ENCODE data around the gene ADD3. TPM values are rescaled to one million over a fixed set of nuclear protein-coding genes. Genes with fewer than 3 reads are reported as not detected.
A peak's percentile ranks its signal among the peaks of the same experiment; 100 is the strongest.

ADD3 gene
- total RNA-seq, 3 donors from 2014 or later (not counting 1 experiment from before 2014, with no cell fraction given) = 341 to 437 (median 344) TPM

GRCh38 chr10:110077436-110078130 lies 69.8 kb downstream of the ADD3 start:
- Mint-ChIP-seq H3K27ac (peak overlapping the region; percentile 95 to 98), H3K4me1 (peaks cover 88 to 91% of the 10 kb centered on the region in 2 donors), H3K36me3 (no peaks in the 10 kb centered on the region), H3K27me3 (ENCODE audit: low read depth in 2 of 2) (no peaks in the 10 kb centered on the region), H3K9me3 (no peaks in the 10 kb centered on the region), H3K4me3 (peak overlapping the region; percentile 94)
- no peaks in the 10 kb centered on the region for H3K9me3 ChIP-seq (ENCODE audit: control insufficient read depth, insufficient read depth, low read length)
- peak overlapping the region; percentile 85 for H3K27ac ChIP-seq (ENCODE audit: low read length)
- peaks cover 3% of the 10 kb centered on the region for H3K36me3 ChIP-seq (ENCODE audit: control insufficient read depth, insufficient read depth, low read length)
- TF ChIP-seq CTCF (IDR thresholded peaks at IDR 0.05) = no peak
- peaks cover 41% of the 10 kb centered on the region for H3K4me1 ChIP-seq (ENCODE audit: control insufficient read depth, insufficient read depth, low read length)
- ATAC-seq (peak in 1 of 3 donors; percentile 23), DNase-seq (peak in 1 of 2 donors; percentile 47)
- WGBS (ENCODE audit: insufficient coverage) = 50% methylated on average over 5 of the region's 5 CpGs
- intact Hi-C loops (cut with micrococcal nuclease) = loop anchor here (2.0 to 5.0 kb wide), 4 partner anchors 35 to 155 kb away; partner anchors contain the start of gene XPNPEP1
- H3K27me3 ChIP-seq (ENCODE audit: control insufficient read depth, insufficient read depth, low read length) = no peaks in the 10 kb centered on the region
- H3K4me3 ChIP-seq (ENCODE audit: low read length) = peak overlapping the region; percentile 42

- no peaks in the 10 kb centered on the region for H3K9me3 ChIP-seq (ENCODE audit: control insufficient read depth, insufficient read depth, low read length)
- peak overlapping the region; percentile 42 for H3K4me3 ChIP-seq (ENCODE audit: low read length)
- peak overlapping the region; percentile 85 for H3K27ac ChIP-seq (ENCODE audit: low read length)
- ATAC-seq (no peak), DNase-seq (no peak)
- TF ChIP-seq CTCF (IDR thresholded peaks at IDR 0.05) = no peak
- H3K27ac Mint-ChIP-seq = peak overlapping the region; percentile 95 to 98
- H3K36me3 ChIP-seq (ENCODE audit: control insufficient read depth, insufficient read depth, low read length) = peaks cover 3% of the 10 kb centered on the region
- no peaks in the 10 kb centered on the region for H3K36me3 Mint-ChIP-seq
- peaks cover 0 to 2% of the 10 kb centered on the region in 2 donors for H3K9me3 Mint-ChIP-seq
- peak overlapping the region; percentile 94 for H3K4me3 Mint-ChIP-seq
- H3K4me1 ChIP-seq (ENCODE audit: control insufficient read depth, insufficient read depth, low read length) = peaks cover 36% of the 10 kb centered on the region
- H3K4me1 Mint-ChIP-seq = peaks cover 88 to 91% of the 10 kb centered on the region in 2 donors
- H3K27me3 Mint-ChIP-seq (ENCODE audit: low read depth in 2 of 2) = no peaks in the 10 kb centered on the region
- no peaks in the 10 kb centered on the region for H3K27me3 ChIP-seq (ENCODE audit: control insufficient read depth, insufficient read depth, low read length)
- intact Hi-C loops (cut with micrococcal nuclease) = loop anchor here (5.0 kb wide), 3 partner anchors 36 to 156 kb away; partner anchors contain the start of gene XPNPEP1
- no CpG with 5 or more reads among the region's 3 CpGs for WGBS (ENCODE audit: insufficient coverage)
These were observed 70.5 kb downstream of the ADD3 start for GRCh38 chr10:110078317-110078716.

- Histone ChIP-seq H3K36me3 (ENCODE audit: control insufficient read depth, insufficient read depth, low read length) (peaks cover 3% of the 10 kb centered on the region), H3K9me3 (ENCODE audit: control insufficient read depth, insufficient read depth, low read length) (no peaks in the 10 kb centered on the region), H3K4me3 (ENCODE audit: low read length) (no peak overlapping the region), H3K27me3 (ENCODE audit: control insufficient read depth, insufficient read depth, low read length) (no peaks in the 10 kb centered on the region), H3K4me1 (ENCODE audit: control insufficient read depth, insufficient read depth, low read length) (peaks cover 37% of the 10 kb centered on the region), H3K27ac (ENCODE audit: low read length) (peak overlapping the region; percentile 22)
- Mint-ChIP-seq H3K4me3 (peak overlapping the region; percentile 53), H3K4me1 (peaks cover 90 to 92% of the 10 kb centered on the region in 2 donors), H3K27ac (peak overlapping the region; percentile 95 to 98), H3K9me3 (peaks cover 0 to 2% of the 10 kb centered on the region in 2 donors), H3K36me3 (no peaks in the 10 kb centered on the region), H3K27me3 (ENCODE audit: low read depth in 2 of 2) (no peaks in the 10 kb centered on the region)
- intact Hi-C loops (cut with micrococcal nuclease) = loop anchor here (10.0 kb wide), 1 partner anchor 333 kb away; no protein-coding TSS in a partner anchor
- ATAC-seq (no peak), DNase-seq (peak in 1 of 2 donors; percentile 42)
- TF ChIP-seq CTCF (IDR thresholded peaks at IDR 0.05) = no peak
- 27% methylated on average over 3 of the region's 3 CpGs for WGBS (ENCODE audit: insufficient coverage)
These were observed 74.1 kb downstream of the ADD3 start for GRCh38 chr10:110081911-110082310.

All from natural killer cell (primary cell).